Measurements from ENCODE around the gene URB2. TPM values are rescaled to one million over a fixed set of nuclear protein-coding genes. Genes with fewer than 3 reads are reported as not detected.
"Not testable (repeated sequence)": the region's sequence is repeated elsewhere in the genome, so short reads cannot be mapped to it uniquely, and the experiment has no call there.

Gene URB2
- total RNA-seq: 10 to 100 TPM; 11.4 to 15.7 TPM

- peak; percentile 89 to 92 for DNase-seq (ENCODE audit: low spot score in 2 of 2)
- peak; percentile 93 to 95 for ATAC-seq
- Mint-ChIP-seq H3K9me3 (no peaks in the 10 kb centered on the region), H3K27ac (peak within 1 kb of the TSS; percentile 92 to 99), H3K36me3 (peaks cover 27 to 30% of the 10 kb centered on the region in 2 donors)
Measured at GRCh38 chr1:229625915-229626831, at the start of gene URB2, which contains the start of gene TAF5L. Gene URB2 (plus strand): TSS chr1:229626247. CDS start chr1:229627634, 1,387 bp downstream. Gene TAF5L (minus strand): TSS chr1:229626122. CDS start chr1:229614482, 11,640 bp downstream.

DNA sequence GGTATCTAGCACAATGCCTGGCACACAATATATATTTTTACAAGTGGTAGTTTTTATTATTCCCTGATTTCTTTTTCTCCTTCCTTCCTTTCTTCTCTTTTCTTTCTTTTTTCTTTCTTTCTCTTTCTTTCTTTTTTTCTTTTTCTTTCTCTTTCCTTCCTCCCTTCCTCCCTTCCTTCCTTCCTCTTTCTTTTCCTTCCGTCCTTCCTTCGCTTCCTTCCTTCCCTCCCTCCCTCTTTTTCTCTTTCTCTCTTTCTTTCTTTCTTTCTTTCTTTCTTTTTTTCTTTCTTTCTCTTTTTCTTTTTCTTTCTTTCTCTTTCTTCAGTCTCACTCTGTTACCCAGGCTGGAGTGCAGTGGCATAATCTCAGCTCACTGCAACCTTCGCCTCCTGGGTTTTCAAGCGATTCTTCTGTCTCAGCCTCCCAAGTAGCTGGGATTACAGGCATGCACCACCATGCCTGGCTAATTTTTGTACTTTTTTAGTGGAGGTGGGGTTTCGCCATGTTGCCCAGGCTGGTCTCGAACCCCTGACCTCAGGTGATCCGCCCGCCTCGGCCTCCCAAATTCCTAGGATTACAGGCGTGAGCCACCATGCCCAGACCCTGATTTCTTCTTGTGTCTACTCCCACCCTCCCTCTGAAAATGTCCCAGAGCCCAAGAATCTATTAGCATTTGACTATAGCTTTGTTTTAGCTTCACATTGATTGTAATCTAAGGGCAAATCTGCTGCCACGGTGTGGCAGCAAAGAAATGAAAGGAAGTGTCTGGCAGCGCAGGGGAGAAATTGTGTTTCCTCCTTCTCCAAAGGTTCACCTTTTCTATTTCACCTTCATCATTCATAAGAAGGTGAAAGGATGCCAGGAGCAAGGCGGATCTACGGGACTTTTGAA, 47.6 kb upstream of the URB2 start:
- H3K36me3 Mint-ChIP-seq: no peaks in the 10 kb centered on the region
- no peak overlapping the region for H3K27ac Mint-ChIP-seq
- ATAC-seq (no peak), DNase-seq (ENCODE audit: low spot score in 2 of 2) (no peak)
- no peaks in the 10 kb centered on the region for H3K9me3 Mint-ChIP-seq

DNA sequence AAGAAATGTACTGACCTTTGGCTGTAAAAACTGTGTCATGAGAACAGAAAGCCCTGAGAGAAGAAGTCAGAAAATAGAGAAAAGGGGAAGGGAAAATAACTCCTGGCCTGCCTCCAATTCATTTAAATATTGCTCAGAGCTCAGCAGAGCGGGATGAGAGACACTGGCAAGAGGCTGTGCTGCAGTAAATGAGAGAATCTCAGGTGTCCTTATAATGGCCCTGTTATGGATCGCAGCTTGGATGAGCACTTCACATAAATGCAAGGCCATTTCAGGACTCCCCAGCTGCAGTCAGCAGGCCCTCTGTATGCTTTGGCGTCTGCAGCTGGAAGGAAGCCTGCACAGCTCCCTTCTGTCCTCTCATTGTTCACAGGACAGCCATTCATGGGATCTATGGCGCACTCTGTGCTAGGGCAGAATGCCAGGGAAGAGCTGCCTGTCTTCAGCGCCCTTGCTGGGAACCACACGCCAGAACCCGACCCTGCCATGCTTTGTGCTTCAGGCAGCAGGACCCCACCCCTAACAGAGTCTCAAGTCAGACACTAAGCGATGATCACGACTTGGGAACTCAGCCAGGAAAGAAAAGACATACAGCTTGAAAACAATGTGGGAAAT, 46.9 kb upstream of the URB2 start:
- ATAC-seq: no peak
- no peaks in the 10 kb centered on the region for H3K36me3 Mint-ChIP-seq
- DNase-seq (ENCODE audit: low spot score in 2 of 2): no peak
- H3K27ac Mint-ChIP-seq: no peak overlapping the region
- H3K9me3 Mint-ChIP-seq: no peaks in the 10 kb centered on the region

- Mint-ChIP-seq H3K27ac (no peak overlapping the region), H3K9me3 (no peaks in the 10 kb centered on the region), H3K36me3 (no peaks in the 10 kb centered on the region)
- ATAC-seq (no peak), DNase-seq (ENCODE audit: low spot score in 2 of 2) (no peak)
Measured at GRCh38 chr1:229581485-229581884, 44.6 kb upstream of the URB2 start.

- DNase-seq (ENCODE audit: low spot score in 2 of 2) (no peak), ATAC-seq (no peak)
- no peaks in the 10 kb centered on the region for H3K36me3 Mint-ChIP-seq
- H3K27ac Mint-ChIP-seq: no peak overlapping the region
- H3K9me3 Mint-ChIP-seq: no peaks in the 10 kb centered on the region
Measured at GRCh38 chr1:229582011-229582694, 43.9 kb upstream of the URB2 start.

DNA sequence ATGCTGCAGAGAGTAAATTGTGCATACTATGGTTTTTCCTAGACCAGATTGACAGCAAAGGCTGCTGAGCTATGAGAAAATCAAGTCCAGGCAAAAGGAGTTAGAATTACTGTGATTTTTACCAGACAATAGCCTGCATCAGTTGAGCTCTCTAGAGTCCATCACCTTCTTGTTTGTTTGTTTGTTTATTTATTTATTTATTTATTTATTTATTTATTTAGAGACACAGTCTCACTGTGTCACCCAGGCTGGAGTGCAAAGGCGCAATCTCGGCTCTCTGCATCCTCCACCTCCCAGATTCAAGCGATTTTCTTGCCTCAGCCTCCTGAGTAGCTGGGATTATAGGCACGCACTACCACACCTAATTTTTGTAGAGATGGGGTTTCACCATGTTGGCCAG, 43.3 kb upstream of the URB2 start:
- no peaks in the 10 kb centered on the region for H3K36me3 Mint-ChIP-seq
- H3K9me3 Mint-ChIP-seq: no peaks in the 10 kb centered on the region
- ATAC-seq: no peak

GRCh38 chr1:229585338-229585737, 40.7 kb upstream of the URB2 start:
- Mint-ChIP-seq H3K36me3 (no peaks in the 10 kb centered on the region), H3K9me3 (no peaks in the 10 kb centered on the region), H3K27ac (no peak overlapping the region)
- no peak for DNase-seq (ENCODE audit: low spot score in 2 of 2)
- ATAC-seq: no peak

More for the DNA sequence above, 43.3 kb upstream of the URB2 start:
- no peak overlapping the region for H3K27ac Mint-ChIP-seq
- no peak for DNase-seq (ENCODE audit: low spot score in 2 of 2)

- peaks cover 0 to 9% of the 10 kb centered on the region in 2 donors for H3K36me3 Mint-ChIP-seq
- peak overlapping the region in 1 of 2 donors; percentile 40 for H3K27ac Mint-ChIP-seq
- DNase-seq (ENCODE audit: low spot score in 2 of 2): no peak
- no peaks in the 10 kb centered on the region for H3K9me3 Mint-ChIP-seq
- ATAC-seq: no peak
Measured at GRCh38 chr1:229590119-229590518, 35.9 kb upstream of the URB2 start.

DNA sequence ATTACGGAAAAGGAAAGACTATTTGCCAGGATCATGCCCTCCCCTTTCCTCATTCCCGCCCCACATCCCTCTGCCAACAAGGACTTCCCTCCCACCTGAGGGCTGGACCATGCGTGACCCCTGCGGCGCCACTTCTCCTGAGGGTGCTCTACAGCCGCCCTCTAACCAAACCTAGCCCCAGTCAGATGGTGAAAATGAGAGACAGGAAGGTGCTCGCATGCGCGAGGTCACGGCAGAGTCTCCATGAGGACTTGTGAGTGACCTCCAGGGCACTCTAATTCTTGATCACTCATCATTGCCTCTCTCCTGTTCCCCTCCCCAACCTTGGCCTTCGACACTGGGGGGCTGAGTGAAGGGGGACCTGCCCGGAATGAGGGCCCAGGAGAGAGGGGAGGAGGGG, 32.2 kb upstream of the URB2 start:
- no peaks in the 10 kb centered on the region for H3K9me3 Mint-ChIP-seq
- no peak for ATAC-seq

GRCh38 chr1:229594227-229595008, 31.6 kb upstream of the URB2 start:
- H3K27ac Mint-ChIP-seq: peak overlapping the region in 1 of 2 donors; percentile 9
- ATAC-seq: no peak
- no peaks in the 10 kb centered on the region for H3K9me3 Mint-ChIP-seq
- peaks cover 0 to 9% of the 10 kb centered on the region in 2 donors for H3K36me3 Mint-ChIP-seq
- no peak for DNase-seq (ENCODE audit: low spot score in 2 of 2)

More for the DNA sequence above, 32.2 kb upstream of the URB2 start:
- H3K27ac Mint-ChIP-seq: peak overlapping the region in 1 of 2 donors; percentile 9
- peaks cover 0 to 9% of the 10 kb centered on the region in 2 donors for H3K36me3 Mint-ChIP-seq
- DNase-seq (ENCODE audit: low spot score in 2 of 2): no peak

DNA sequence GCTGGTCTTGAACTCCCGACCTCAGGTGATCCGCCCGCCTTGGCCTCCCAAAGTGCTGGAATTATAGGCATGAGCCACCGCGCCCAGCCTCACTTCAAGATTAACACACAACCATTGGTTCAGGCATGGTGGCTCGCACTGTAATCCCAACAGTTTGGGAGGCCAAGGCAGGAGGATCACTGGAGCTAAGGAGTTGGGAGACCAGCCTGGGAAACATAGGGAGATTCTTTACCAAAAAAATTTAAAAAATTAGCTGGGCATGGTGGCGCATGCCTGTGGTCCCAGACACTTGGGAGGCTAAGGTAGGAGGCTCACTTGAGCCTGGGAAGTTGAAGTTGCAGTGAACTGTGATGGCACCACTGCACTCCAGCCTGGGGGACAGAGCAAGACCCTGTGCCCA, 30.2 kb upstream of the URB2 start:
- H3K27ac Mint-ChIP-seq; H3K9me3 Mint-ChIP-seq; DNase-seq (ENCODE audit: low spot score in 2 of 2); ATAC-seq: not testable (repeated sequence)
- H3K36me3 Mint-ChIP-seq: peaks cover 0 to 17% of the 10 kb centered on the region in 2 donors

DNA sequence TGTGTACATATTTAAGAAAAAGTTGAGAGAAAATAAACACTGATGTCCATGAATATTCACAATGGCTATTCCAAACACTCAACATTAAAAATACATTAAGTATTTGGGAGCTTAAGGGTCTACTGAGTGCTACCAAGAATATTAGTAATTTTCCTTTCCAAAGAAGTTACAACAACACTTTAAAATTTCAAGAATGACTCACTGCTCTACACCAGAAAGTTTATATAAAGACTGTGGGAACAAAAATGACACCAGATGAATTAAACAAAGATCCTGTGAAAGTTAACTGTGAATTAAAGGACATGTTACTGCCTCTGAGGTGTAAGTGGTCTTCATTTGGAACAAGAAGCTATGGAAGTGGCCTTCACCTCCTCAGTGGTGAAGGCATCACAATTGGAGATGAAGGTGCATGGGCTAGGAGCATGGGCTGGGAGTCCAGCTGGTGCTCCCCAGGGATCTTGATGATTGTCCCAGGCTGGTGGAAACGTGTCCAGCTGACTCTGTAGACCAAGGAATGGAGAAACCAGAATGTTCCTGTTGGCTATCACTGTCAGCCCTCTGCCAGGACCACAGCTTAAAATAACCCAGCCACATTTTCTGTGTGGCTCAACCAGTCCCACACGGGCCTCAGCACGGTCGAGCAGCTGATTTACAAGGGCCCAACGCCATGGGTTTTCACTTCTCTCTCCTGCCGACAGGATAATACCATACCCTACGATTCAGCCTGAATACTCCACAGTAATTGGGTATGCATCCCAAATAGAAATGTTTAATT, 28.9 kb upstream of the URB2 start:
- Mint-ChIP-seq H3K27ac (peak overlapping the region; percentile 4 to 43), H3K36me3 (peaks cover 8 to 29% of the 10 kb centered on the region in 2 donors), H3K9me3 (no peaks in the 10 kb centered on the region)
- no peak for ATAC-seq
- no peak for DNase-seq (ENCODE audit: low spot score in 2 of 2)

DNA sequence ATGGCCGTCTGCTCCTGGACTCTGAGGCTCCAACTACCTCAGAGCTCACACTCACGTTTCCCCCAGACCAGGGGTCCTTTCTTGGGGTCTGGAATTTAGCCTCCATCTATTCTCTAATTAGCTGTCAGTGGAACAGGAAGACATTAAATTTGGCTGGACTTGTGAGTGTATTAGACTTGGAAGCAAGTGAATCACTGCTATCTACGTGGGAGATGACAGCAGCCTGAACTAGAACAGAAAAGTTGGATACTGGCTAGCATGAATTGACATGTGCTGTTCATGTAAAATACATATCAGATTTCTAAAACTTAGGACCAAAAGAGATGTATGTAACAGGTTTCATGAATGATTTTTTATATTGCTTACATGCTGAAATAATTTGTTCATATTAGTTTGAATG, 28.2 kb upstream of the URB2 start:
- Mint-ChIP-seq H3K27ac (peak overlapping the region in 1 of 2 donors; percentile 4), H3K36me3 (peaks cover 16 to 36% of the 10 kb centered on the region in 2 donors), H3K9me3 (no peaks in the 10 kb centered on the region)
- ATAC-seq (no peak), DNase-seq (ENCODE audit: low spot score in 2 of 2) (no peak)

DNA sequence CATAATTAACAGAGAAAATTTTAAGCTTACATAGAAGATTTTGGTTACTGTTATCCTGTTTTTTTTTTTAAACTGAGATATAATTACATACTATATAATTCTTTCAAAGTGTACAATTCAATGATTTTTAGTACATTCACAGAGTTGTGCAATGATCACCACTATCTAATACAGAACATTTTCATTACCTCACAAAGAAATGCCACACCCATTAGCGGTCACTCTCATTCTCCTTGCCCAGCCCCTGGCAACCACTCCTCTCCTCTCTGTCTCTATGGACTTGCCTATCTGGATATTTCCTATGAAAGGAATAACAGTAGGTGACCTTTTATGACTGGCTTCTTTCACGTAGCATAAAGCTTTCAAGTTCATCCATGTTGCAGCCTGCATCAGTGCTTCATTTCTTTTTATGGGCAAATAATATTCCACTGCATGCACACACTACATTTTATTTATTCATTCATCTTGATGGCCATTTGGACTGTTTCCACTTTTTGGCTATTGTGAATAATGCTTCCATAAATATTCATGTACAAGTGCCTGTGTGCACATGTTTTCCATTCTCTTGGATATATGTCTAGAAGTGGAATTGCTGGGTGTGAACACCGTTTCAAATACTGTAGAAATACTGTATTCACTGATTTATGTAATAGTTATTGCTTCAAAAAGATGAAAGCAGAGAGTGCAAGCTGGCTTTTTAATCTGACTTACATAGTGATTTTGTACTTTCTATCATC, 26.7 kb upstream of the URB2 start:
- no peak for DNase-seq (ENCODE audit: low spot score in 2 of 2)
- peaks cover 16 to 28% of the 10 kb centered on the region in 2 donors for H3K36me3 Mint-ChIP-seq
- no peak overlapping the region for H3K27ac Mint-ChIP-seq
- H3K9me3 Mint-ChIP-seq: no peaks in the 10 kb centered on the region
- ATAC-seq: no peak

All from activated naive CD4-positive, alpha-beta T cell treated with anti-CD3 and anti-CD28 coated beads, Interleukin-2, amount 50 U/mL, for 72 hours (primary cell).